HepG2 (cell line): Measurements from ENCODE around the gene DFFA. TPM values are rescaled to one million over a fixed set of nuclear protein-coding genes. Genes with fewer than 3 reads are reported as not detected.

Source experiments
- ATAC-seq: fragments of 200-7000 bp; cut with Tn5 transposase; 3 replicates; pipeline ENCODE4 v1.9.1; 2020; ENCODE audit warnings: mild to moderate bottlenecking, moderate library complexity
- BruUV-seq: library from RNA; stranded (reverse); fragments of 400-500 nt; replicated peaks from 2 replicates; lab custom pipeline; 2021; lab: Mats Ljungman, UMichigan
- CTCF ChIA-PET: fragments of 300-600 bp; formaldehyde crosslinking; extraction: SDS; loops from one replicate; lab custom pipeline; 2021; ENCODE audit warnings: low total read pairs, inconsistent platforms, low intra/inter-chr PET ratio; lab: Yijun Ruan, JAX
- POLR2A ChIA-PET: fragments of 350-600 bp; sonication (Branson Sonifier 250); formaldehyde crosslinking; loops from one replicate; lab custom pipeline; 2020; ENCODE audit warnings: antibody characterized with exemption, inconsistent platforms; lab: Yijun Ruan, JAX
- DNase-seq: peaks from one replicate; pipeline ENCODE4 v3.0.0-alpha.2; 2015; ENCODE audit warnings: low spot score
- FAIRE-seq: peaks from 3 replicates; lab custom pipeline; 2011; peaks lifted over from hg19 to GRCh38; lab: Jason Lieb, UNC
- H2AFZ ChIP-seq: one replicate; pipeline ENCODE4 v1.6.1; 2011; ENCODE audit warnings: low read length, inconsistent platforms
- H3K27ac ChIP-seq: fragments of 300-600 bp; 3 replicates; pipeline ENCODE4 v1.8.0; 2011; ENCODE audit warnings: mixed run types, mild to moderate bottlenecking, mixed read lengths, low read length, inconsistent platforms; ENCODE audit not compliant: insufficient read depth; ENCODE audit errors: extremely low read length
- H3K27me3 ChIP-seq, 2 experiments: fragments of 200-600 bp in 1 of 2; 2 replicates in 1 of 2; 3 replicates in 1 of 2; pipeline versions ENCODE4 v1.6.0 to v1.8.0; 2011; ENCODE audit warnings: low read length in 2 of 2, mild to moderate bottlenecking in 2 of 2, moderate library complexity in 2 of 2, inconsistent platforms in 1 of 2; ENCODE audit not compliant: insufficient read depth in 2 of 2, control insufficient read depth in 1 of 2
- H3K36me3 ChIP-seq, 2 experiments: fragments of 200-600 bp in 1 of 2; replicated peaks in 1 of 2; 2 replicates in 1 of 2; 3 replicates in 1 of 2; pipeline versions ENCODE4 v1.5.1 to v1.8.0; 2011; ENCODE audit warnings: low read length in 2 of 2, inconsistent platforms in 1 of 2; ENCODE audit not compliant: insufficient read depth in 2 of 2, control insufficient read depth in 1 of 2
- H3K4me1 ChIP-seq: 2 replicates; pipeline ENCODE4 v1.5.1; 2012; ENCODE audit warnings: low read length, inconsistent platforms; ENCODE audit not compliant: insufficient read depth
- H3K4me2 ChIP-seq: 2 replicates; pipeline ENCODE4 v1.6.0; 2011; ENCODE audit warnings: low read depth, low read length, inconsistent platforms
- H3K4me3 ChIP-seq, 3 experiments: fragments of 200-600 bp in 1 of 3; sonication (generic), shearing (Covaris generic) in 1 of 3; replicated peaks in 1 of 3; 2 replicates each; pipeline ENCODE4 v1.5.1; 2011 to 2016; ENCODE audit warnings: low read length in 3 of 3, inconsistent platforms in 2 of 3, low read depth in 2 of 3, mild to moderate bottlenecking in 2 of 3, control low read depth in 1 of 3, mixed read lengths in 1 of 3; ENCODE audit not compliant: insufficient read depth in 1 of 3
- H3K79me2 ChIP-seq: one replicate; pipeline ENCODE4 v1.6.1; 2011; ENCODE audit warnings: low read length, inconsistent platforms; ENCODE audit not compliant: insufficient read depth
- H3K9ac ChIP-seq: 2 replicates; pipeline ENCODE4 v1.6.0; 2011; ENCODE audit warnings: mild to moderate bottlenecking, low read depth, low read length, inconsistent platforms; ENCODE audit not compliant: insufficient read depth
- H3K9me3 ChIP-seq: 2 replicates; pipeline ENCODE4 v1.5.1; 2012; ENCODE audit warnings: mild to moderate bottlenecking, low read length
- H4K20me1 ChIP-seq: 2 replicates; pipeline ENCODE4 v1.6.0; 2011; ENCODE audit warnings: inconsistent platforms, mild to moderate bottlenecking, low read length, moderate library complexity; ENCODE audit not compliant: insufficient read depth
- AGO1 ChIP-seq: fragments of 200-400 bp; formaldehyde crosslinking; IDR thresholded peaks from 2 replicates; pipeline ENCODE4 v1.6.1; 2017; ENCODE audit warnings: mild to moderate bottlenecking, low read depth, low read length, moderate library complexity; ENCODE audit not compliant: poor library complexity, severe bottlenecking
- ELF4 ChIP-seq: sonication (generic); formaldehyde crosslinking; IDR thresholded peaks from 2 replicates; pipeline ENCODE4 v1.5.0; 2020; ENCODE audit warnings: missing genetic modification reagents, mild to moderate bottlenecking, moderate library complexity, borderline replicate concordance
- HNRNPUL1 ChIP-seq: fragments of 200-400 bp; formaldehyde crosslinking; IDR thresholded peaks from 2 replicates; pipeline ENCODE4 v1.6.1; 2017; ENCODE audit warnings: low read depth, mild to moderate bottlenecking, low read length, moderate library complexity
- MYC ChIP-seq: sonication (generic); formaldehyde crosslinking; IDR thresholded peaks from 2 replicates; pipeline ENCODE4 v1.9.0; 2021; ENCODE audit warnings: missing genetic modification reagents, borderline replicate concordance
- NFE2 ChIP-seq: sonication (generic); formaldehyde crosslinking; IDR thresholded peaks from 2 replicates; pipeline ENCODE4 v1.4.0; 2020; ENCODE audit warnings: missing genetic modification reagents
- ZNF891 ChIP-seq: sonication (generic); formaldehyde crosslinking; IDR thresholded peaks from 2 replicates; pipeline ENCODE4 v1.5.0; 2020; ENCODE audit warnings: mild to moderate bottlenecking, missing genetic modification reagents
- WGBS: methylation state at CpG from one replicate; pipeline ENCODE4 v1.1.6; 2017; ENCODE audit warnings: low lambda C conversion rate; 5-methylcytosine and 5-hydroxymethylcytosine counted together
- in situ Hi-C: cut with HindIII; loops from 2 replicates; pipeline ENCODE4 v1.10.0; 2017; ENCODE audit warnings: low pct_unique_long_range_greater_than_20kb; ENCODE audit not compliant: extremely low pct_ligation_motif_present
- intact Hi-C: fragments of 100-400 bp; cut with micrococcal nuclease; formaldehyde crosslinking; loops from one replicate; pipeline ENCODE4 v1.10.0; 2022; ENCODE audit not compliant: unreplicated experiment
- polyA plus RNA-seq, 8 experiments: library from polyadenylated mRNA; depleted of rRNA in 3 of 8; stranded (reverse) in 7 of 8; unstranded in 1 of 8; fragments of >200 nt; fragmentation: Illumina TruSeq in 4 of 8; extraction: Trizol in 4 of 8; gene quantifications; 2 replicates each; pipeline versions ENCODE4 v1.2.1 to v1.2.3, GENCODE V29; 2011 to 2016; ENCODE audit warnings: low read depth in 4 of 8, missing spikeins in 1 of 8, mixed read lengths in 1 of 8; ENCODE audit not compliant: insufficient read depth in 1 of 8
- total RNA-seq, 5 experiments: library from RNA; depleted of rRNA; stranded (reverse); fragments of >200 nt; fragmentation: Illumina TruSeq; extraction: Trizol; gene quantifications; 2 replicates each; pipeline ENCODE4 v1.2.3, GENCODE V29; 2016; ENCODE audit warnings: low read depth in 1 of 5
- TF ChIP-seq, protein P1 (sequence below): sonication (generic); formaldehyde crosslinking; IDR thresholded peaks from 2 replicates; pipeline ENCODE4 v1.4.0; 2020; ENCODE audit warnings: missing genetic modification reagents
- TF ChIP-seq, protein P2 (sequence below): sonication (generic); formaldehyde crosslinking; IDR thresholded peaks from 2 replicates; pipeline ENCODE4 v1.5.1; 2020; ENCODE audit warnings: missing genetic modification reagents, mild to moderate bottlenecking, borderline replicate concordance
- TF ChIP-seq, protein P3 (sequence below): sonication (generic); formaldehyde crosslinking; IDR thresholded peaks from 2 replicates; pipeline ENCODE4 v1.5.0; 2020; ENCODE audit warnings: mild to moderate bottlenecking, missing genetic modification reagents, moderate library complexity
- TF ChIP-seq, protein P4 (sequence below): sonication (generic); formaldehyde crosslinking; conservative IDR thresholded peaks from 2 replicates; pipeline ENCODE4 v1.8.0; 2022; ENCODE audit warnings: mild to moderate bottlenecking, moderate library complexity, missing genetic modification reagents
- TF ChIP-seq, protein P5 (sequence below): conservative IDR thresholded peaks from 2 replicates; pipeline ENCODE4 v1.6.1; 2018; ENCODE audit warnings: missing genetic modification reagents

Gene DFFA
- total and polyA plus RNA-seq, 2 of the 13 experiments (the other 11 are each of a cell fraction or from before 2014, with no cell fraction given) = 16.5 to 33.9 TPM

DNA sequence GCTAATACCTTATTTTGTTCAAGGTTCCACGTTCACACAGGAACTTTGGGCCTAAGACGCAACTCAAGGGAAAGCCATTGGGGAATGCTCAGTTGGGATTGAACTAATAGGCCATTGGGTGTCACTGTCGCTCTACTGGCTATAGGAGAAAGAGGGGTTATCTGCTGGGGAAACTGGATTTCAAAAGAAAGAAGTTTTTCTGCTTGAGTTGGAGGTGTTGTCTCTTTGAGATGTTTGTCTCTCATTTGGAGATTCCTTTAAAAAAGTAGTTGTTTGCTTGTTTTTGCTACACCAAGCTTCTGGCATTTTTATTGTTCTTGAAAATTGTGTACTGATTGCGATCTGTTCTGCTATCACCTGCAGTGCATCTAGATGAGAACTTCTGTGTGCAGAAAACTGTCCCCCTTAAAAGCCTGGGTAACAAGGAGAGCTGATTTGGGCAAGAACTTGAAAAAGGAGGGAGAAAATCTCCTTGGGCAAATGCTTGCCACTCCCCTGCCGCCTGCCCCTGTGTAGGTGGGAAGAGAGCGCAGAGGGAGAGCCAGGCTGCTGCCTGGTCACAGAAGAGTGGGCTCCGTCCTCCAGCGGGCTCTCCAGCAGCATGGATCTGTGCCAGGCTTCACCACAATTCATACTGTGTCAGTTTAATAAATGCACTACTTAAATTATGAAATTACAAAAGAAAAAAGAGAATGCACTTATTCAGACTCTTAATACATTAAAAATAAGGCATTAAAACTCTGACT, 42.3 kb upstream of the DFFA start (continued):
- TF ChIP-seq, protein P1, sequence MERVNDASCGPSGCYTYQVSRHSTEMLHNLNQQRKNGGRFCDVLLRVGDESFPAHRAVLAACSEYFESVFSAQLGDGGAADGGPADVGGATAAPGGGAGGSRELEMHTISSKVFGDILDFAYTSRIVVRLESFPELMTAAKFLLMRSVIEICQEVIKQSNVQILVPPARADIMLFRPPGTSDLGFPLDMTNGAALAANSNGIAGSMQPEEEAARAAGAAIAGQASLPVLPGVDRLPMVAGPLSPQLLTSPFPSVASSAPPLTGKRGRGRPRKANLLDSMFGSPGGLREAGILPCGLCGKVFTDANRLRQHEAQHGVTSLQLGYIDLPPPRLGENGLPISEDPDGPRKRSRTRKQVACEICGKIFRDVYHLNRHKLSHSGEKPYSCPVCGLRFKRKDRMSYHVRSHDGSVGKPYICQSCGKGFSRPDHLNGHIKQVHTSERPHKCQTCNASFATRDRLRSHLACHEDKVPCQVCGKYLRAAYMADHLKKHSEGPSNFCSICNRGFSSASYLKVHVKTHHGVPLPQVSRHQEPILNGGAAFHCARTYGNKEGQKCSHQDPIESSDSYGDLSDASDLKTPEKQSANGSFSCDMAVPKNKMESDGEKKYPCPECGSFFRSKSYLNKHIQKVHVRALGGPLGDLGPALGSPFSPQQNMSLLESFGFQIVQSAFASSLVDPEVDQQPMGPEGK (CRISPR knock-in tag) = no peak
- TF ChIP-seq, protein P2, sequence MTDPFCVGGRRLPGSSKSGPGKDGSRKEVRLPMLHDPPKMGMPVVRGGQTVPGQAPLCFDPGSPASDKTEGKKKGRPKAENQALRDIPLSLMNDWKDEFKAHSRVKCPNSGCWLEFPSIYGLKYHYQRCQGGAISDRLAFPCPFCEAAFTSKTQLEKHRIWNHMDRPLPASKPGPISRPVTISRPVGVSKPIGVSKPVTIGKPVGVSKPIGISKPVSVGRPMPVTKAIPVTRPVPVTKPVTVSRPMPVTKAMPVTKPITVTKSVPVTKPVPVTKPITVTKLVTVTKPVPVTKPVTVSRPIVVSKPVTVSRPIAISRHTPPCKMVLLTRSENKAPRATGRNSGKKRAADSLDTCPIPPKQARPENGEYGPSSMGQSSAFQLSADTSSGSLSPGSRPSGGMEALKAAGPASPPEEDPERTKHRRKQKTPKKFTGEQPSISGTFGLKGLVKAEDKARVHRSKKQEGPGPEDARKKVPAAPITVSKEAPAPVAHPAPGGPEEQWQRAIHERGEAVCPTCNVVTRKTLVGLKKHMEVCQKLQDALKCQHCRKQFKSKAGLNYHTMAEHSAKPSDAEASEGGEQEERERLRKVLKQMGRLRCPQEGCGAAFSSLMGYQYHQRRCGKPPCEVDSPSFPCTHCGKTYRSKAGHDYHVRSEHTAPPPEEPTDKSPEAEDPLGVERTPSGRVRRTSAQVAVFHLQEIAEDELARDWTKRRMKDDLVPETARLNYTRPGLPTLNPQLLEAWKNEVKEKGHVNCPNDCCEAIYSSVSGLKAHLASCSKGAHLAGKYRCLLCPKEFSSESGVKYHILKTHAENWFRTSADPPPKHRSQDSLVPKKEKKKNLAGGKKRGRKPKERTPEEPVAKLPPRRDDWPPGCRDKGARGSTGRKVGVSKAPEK = no peak
- TF ChIP-seq, protein P3, sequence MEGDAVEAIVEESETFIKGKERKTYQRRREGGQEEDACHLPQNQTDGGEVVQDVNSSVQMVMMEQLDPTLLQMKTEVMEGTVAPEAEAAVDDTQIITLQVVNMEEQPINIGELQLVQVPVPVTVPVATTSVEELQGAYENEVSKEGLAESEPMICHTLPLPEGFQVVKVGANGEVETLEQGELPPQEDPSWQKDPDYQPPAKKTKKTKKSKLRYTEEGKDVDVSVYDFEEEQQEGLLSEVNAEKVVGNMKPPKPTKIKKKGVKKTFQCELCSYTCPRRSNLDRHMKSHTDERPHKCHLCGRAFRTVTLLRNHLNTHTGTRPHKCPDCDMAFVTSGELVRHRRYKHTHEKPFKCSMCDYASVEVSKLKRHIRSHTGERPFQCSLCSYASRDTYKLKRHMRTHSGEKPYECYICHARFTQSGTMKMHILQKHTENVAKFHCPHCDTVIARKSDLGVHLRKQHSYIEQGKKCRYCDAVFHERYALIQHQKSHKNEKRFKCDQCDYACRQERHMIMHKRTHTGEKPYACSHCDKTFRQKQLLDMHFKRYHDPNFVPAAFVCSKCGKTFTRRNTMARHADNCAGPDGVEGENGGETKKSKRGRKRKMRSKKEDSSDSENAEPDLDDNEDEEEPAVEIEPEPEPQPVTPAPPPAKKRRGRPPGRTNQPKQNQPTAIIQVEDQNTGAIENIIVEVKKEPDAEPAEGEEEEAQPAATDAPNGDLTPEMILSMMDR (CRISPR knock-in tag) = peak; percentile 83

DNA sequence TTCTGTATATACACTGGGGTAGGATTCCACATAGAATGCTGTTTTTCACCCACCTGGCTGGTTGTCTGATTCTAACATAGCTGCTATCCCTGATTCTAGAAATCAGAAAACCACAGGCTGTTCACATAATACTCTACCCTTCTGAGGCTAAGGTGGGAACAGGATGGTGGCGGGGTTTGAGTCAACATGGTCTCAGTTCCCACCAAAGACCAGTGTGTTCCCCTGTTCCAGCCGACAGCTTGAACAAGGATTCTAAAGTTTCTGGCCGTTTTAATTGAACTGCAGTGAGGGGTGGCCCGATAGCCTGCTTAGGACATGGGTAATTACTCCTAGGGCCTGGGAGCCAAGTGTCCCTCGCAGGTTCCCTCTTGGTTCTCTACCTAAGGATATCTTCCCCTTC, 40.9 kb upstream of the DFFA start:
- H3K9ac ChIP-seq = no peak overlapping the region
- FAIRE-seq (no peak), DNase-seq (no peak), ATAC-seq (no peak)
- H3K36me3 ChIP-seq = peaks cover 0 to 3% of the 10 kb centered on the region in 2 experiments; a peak in 1 of 5 replicates
- POLR2A ChIA-PET = no interaction called here
- no peak overlapping the region for H2AFZ ChIP-seq
- 92% methylated on average over 4 of the region's 5 CpGs for WGBS
- H3K9me3 ChIP-seq = no peaks in the 10 kb centered on the region
- intact Hi-C loops (loop anchor here (5.0 to 10.0 kb wide), 3 partner anchors 82 to 174 kb away; no protein-coding TSS in a partner anchor), in situ Hi-C loops (loop anchor here (5.0 kb wide), 2 partner anchors 274 to 354 kb away; no protein-coding TSS in a partner anchor)
- no peak overlapping the region for H3K27ac ChIP-seq
- H3K4me1 ChIP-seq = peaks cover 73% of the 10 kb centered on the region
- BruUV-seq = no TSS peak
- CTCF ChIA-PET = no interaction called here
- H3K4me2 ChIP-seq = no peak overlapping the region
- H3K79me2 ChIP-seq = peaks cover 44% of the 10 kb centered on the region
- no peak overlapping the region for H3K4me3 ChIP-seq
- H4K20me1 ChIP-seq = peaks cover 19% of the 10 kb centered on the region
- no peaks in the 10 kb centered on the region for H3K27me3 ChIP-seq
- TF ChIP-seq NFE2 (CRISPR knock-in tag) (no peak), MYC (CRISPR knock-in tag) (no peak), ELF4 (CRISPR knock-in tag) (no peak), ZNF891 (CRISPR knock-in tag) (no peak), AGO1 (no peak), HNRNPUL1 (no peak)
- TF ChIP-seq, protein P4, sequence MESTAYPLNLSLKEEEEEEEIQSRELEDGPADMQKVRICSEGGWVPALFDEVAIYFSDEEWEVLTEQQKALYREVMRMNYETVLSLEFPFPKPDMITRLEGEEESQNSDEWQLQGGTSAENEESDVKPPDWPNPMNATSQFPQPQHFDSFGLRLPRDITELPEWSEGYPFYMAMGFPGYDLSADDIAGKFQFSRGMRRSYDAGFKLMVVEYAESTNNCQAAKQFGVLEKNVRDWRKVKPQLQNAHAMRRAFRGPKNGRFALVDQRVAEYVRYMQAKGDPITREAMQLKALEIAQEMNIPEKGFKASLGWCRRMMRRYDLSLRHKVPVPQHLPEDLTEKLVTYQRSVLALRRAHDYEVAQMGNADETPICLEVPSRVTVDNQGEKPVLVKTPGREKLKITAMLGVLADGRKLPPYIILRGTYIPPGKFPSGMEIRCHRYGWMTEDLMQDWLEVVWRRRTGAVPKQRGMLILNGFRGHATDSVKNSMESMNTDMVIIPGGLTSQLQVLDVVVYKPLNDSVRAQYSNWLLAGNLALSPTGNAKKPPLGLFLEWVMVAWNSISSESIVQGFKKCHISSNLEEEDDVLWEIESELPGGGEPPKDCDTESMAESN (CRISPR knock-in tag) = no peak
- TF ChIP-seq, protein P5, sequence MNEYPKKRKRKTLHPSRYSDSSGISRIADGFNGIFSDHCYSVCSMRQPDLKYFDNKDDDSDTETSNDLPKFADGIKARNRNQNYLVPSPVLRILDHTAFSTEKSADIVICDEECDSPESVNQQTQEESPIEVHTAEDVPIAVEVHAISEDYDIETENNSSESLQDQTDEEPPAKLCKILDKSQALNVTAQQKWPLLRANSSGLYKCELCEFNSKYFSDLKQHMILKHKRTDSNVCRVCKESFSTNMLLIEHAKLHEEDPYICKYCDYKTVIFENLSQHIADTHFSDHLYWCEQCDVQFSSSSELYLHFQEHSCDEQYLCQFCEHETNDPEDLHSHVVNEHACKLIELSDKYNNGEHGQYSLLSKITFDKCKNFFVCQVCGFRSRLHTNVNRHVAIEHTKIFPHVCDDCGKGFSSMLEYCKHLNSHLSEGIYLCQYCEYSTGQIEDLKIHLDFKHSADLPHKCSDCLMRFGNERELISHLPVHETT (CRISPR knock-in tag) = no peak
